Neural crest cell (in vitro differentiated cells): ENCODE results near the gene OR9G4. TPM values are rescaled to one million over a fixed set of nuclear protein-coding genes. Genes with fewer than 3 reads are reported as not detected.

ENCODE experiments used
- DNase-seq: peaks from one replicate; pipeline ENCODE4 v3.0.0; 2021; ENCODE audit warnings: low read depth, mixed read lengths, low spot score
- H3K27ac Mint-ChIP-seq: one replicate; pipeline ENCODE4 v1.8.0; 2021; ENCODE audit warnings: mild to moderate bottlenecking, mixed read lengths; ENCODE audit not compliant: unreplicated experiment
- H3K27me3 Mint-ChIP-seq: 2 replicates; pipeline ENCODE4 v1.8.0; 2021; ENCODE audit warnings: low read depth, mild to moderate bottlenecking, mixed read lengths
- H3K36me3 Mint-ChIP-seq: 2 replicates; pipeline ENCODE4 v1.8.0; 2021; ENCODE audit warnings: low read depth, mild to moderate bottlenecking, mixed read lengths
- H3K4me1 Mint-ChIP-seq: 2 replicates; pipeline ENCODE4 v1.8.0; 2021; ENCODE audit warnings: mixed read lengths
- H3K4me3 Mint-ChIP-seq: one replicate; pipeline ENCODE4 v1.8.0; 2021; ENCODE audit warnings: mild to moderate bottlenecking, mixed read lengths
- H3K9me3 Mint-ChIP-seq: 2 replicates; pipeline ENCODE4 v1.8.0; 2021; ENCODE audit warnings: mixed read lengths
- CTCF ChIP-seq: fragments of 200-600 bp; sonication (generic); conservative IDR thresholded peaks from 2 replicates; pipeline ENCODE4 v1.5.0; 2021; ENCODE audit warnings: antibody characterized with exemption, mild to moderate bottlenecking
- microRNA-seq: library from miRNA; unstranded; fragments of <30 nt; microRNA quantifications from one replicate; pipeline ENCODE4, GENCODE V29; 2020
- total RNA-seq: library from RNA; stranded (reverse); gene quantifications from 2 replicates; pipeline ENCODE4 v1.2.1, GENCODE V29; 2021

The OR9G4 gene
- total RNA-seq, 1 donor from 2014 or later: not detected

DNA sequence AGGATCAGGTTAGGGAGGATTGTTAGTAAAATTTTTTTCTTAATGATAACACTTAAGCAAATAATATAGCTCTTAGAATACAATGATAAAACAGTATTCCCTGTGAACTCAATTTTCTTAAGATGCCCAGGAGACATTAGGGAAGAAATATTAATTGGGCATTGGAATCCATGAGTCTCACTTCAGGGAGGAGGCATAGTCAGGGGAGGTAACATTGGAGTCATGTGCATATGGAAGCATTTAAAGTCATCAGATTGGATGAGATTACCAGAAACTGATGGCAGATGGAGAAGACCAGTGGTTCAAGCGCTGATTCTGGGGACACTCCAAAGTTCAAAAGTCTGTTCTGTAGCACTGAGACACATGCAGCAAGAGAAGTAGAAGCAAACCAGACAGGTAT is 49.7 kb downstream of the OR9G4 start, which contains the start of gene OR9G1:
TSS of gene OR9G1 (plus strand) at position 301 of the 400 bp plus-strand sequence. CDS start 1,293 bp downstream, outside the sequence.
- Mint-ChIP-seq H3K36me3 (no peaks in the 10 kb centered on the region), H3K4me1 (no peaks in the 10 kb centered on the region), H3K27me3 (peaks cover 2% of the 10 kb centered on the region), H3K27ac (no peak within 1 kb of the TSS), H3K9me3 (no peaks in the 10 kb centered on the region), H3K4me3 (no peak within 1 kb of the TSS)
- DNase-seq: no peak
- no peak for TF ChIP-seq CTCF

GRCh38 chr11:56693428-56693827 is 55.1 kb downstream of the OR9G4 start:
- no peak overlapping the region for H3K4me3 Mint-ChIP-seq

More at GRCh38 chr11:56693428-56693827, 55.1 kb downstream of the OR9G4 start:
- no peak for DNase-seq
- peaks cover 5% of the 10 kb centered on the region for H3K27me3 Mint-ChIP-seq
- no peak for TF ChIP-seq CTCF
- no peak overlapping the region for H3K27ac Mint-ChIP-seq
- H3K9me3 Mint-ChIP-seq: no peaks in the 10 kb centered on the region
- no peaks in the 10 kb centered on the region for H3K36me3 Mint-ChIP-seq
- no peaks in the 10 kb centered on the region for H3K4me1 Mint-ChIP-seq

Small RNAs within 50 kb of the gene (microRNA-seq; reads per million reads assigned to microRNA genes)
- gene MIR6128: not detected

Other genes starting within 250 kb of the OR9G4 start
- gene OR5M11, start 205.4 kb downstream of the OR9G4 start, total RNA-seq: not detected in 2 replicates
- gene OR5M10, start 171.0 kb downstream of the OR9G4 start, total RNA-seq: not detected in 2 replicates
- not detected in 2 replicates for gene OR5M1, start 133.8 kb downstream of the OR9G4 start, total RNA-seq
- gene OR5AP2, start 106.3 kb downstream of the OR9G4 start, total RNA-seq: not detected in 2 replicates
- not detected in 2 replicates for gene OR5AR1, start 85.0 kb downstream of the OR9G4 start, total RNA-seq
- gene OR9G1, start 49.6 kb downstream of the OR9G4 start, total RNA-seq: not detected in 2 replicates
- not detected in 2 replicates for gene OR5AK2, start 240.2 kb upstream of the OR9G4 start, total RNA-seq